K562 (cell line): ENCODE results near the gene EIF3J. TPM values are rescaled to one million over a fixed set of nuclear protein-coding genes. Genes with fewer than 3 reads are reported as not detected.

ENCODE experiments used
- SMC3 ChIP-seq: conservative IDR thresholded peaks from 2 replicates; pipeline ENCODE4 v1.6.1; 2011; ENCODE audit warnings: low read depth, low read length, improper control_type of control experiment; ENCODE audit not compliant: insufficient read depth
- polyA plus RNA-seq, 8 experiments: library from polyadenylated mRNA; depleted of rRNA in 4 of 8; stranded (reverse) in 5 of 8; unstranded in 3 of 8; fragments of >200 nt; fragmentation: Nextera tagmentation in 2 of 8; fragmentation: Illumina TruSeq in 1 of 8; extraction: Ambion mirVana in 2 of 8; extraction: Trizol in 1 of 8; gene quantifications; 2 replicates each; pipeline versions ENCODE4 v1.2.1 to v1.2.3, GENCODE V29; 2011 to 2014; ENCODE audit warnings: inconsistent platforms in 1 of 8, missing spikeins in 1 of 8
- total RNA-seq, 7 experiments: library from RNA; depleted of rRNA in 6 of 7; stranded (reverse); fragments of >200 nt in 6 of 7; fragmentation: Illumina TruSeq in 2 of 7; extraction: Trizol in 2 of 7; gene quantifications; 2 replicates each; pipeline versions ENCODE4 v1.2.1 to v1.2.3, GENCODE V29; 2011 to 2021; ENCODE audit warnings: low replicate concordance in 1 of 7
- TF ChIP-seq, protein P1 (sequence below), 2 experiments: fragments of 450-650 bp; formaldehyde crosslinking in 1 of 2; IDR thresholded peaks; 2 replicates each; pipeline versions ENCODE4 v1.4.0 to v1.6.1; 2014 to 2020; ENCODE audit warnings: mild to moderate bottlenecking in 2 of 2, borderline replicate concordance in 1 of 2, low read depth in 1 of 2

Gene EIF3J
- total and polyA plus RNA-seq, 9 of the 15 experiments (the other 6 are each of a cell fraction or from before 2014, with no cell fraction given), result 44.2 to 217 (median 151) TPM

- TF ChIP-seq, protein P1, sequence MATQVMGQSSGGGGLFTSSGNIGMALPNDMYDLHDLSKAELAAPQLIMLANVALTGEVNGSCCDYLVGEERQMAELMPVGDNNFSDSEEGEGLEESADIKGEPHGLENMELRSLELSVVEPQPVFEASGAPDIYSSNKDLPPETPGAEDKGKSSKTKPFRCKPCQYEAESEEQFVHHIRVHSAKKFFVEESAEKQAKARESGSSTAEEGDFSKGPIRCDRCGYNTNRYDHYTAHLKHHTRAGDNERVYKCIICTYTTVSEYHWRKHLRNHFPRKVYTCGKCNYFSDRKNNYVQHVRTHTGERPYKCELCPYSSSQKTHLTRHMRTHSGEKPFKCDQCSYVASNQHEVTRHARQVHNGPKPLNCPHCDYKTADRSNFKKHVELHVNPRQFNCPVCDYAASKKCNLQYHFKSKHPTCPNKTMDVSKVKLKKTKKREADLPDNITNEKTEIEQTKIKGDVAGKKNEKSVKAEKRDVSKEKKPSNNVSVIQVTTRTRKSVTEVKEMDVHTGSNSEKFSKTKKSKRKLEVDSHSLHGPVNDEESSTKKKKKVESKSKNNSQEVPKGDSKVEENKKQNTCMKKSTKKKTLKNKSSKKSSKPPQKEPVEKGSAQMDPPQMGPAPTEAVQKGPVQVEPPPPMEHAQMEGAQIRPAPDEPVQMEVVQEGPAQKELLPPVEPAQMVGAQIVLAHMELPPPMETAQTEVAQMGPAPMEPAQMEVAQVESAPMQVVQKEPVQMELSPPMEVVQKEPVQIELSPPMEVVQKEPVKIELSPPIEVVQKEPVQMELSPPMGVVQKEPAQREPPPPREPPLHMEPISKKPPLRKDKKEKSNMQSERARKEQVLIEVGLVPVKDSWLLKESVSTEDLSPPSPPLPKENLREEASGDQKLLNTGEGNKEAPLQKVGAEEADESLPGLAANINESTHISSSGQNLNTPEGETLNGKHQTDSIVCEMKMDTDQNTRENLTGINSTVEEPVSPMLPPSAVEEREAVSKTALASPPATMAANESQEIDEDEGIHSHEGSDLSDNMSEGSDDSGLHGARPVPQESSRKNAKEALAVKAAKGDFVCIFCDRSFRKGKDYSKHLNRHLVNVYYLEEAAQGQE (IDR thresholded peaks at IDR 0.05; ENCODE audit: borderline replicate concordance), result peak; percentile 30; the same call in 1 of the 2 replicates
- TF ChIP-seq, protein P1 (CRISPR knock-in tag; IDR thresholded peaks at IDR 0.05; ENCODE audit: low read depth), result no peak
- TF ChIP-seq SMC3, result 0 out of 2 replicates have a peak, but pooled peaks have one; percentile 7
Observed at GRCh38 chr15:44501768-44502366, 35.1 kb upstream of the EIF3J start (continued).
